Heart left ventricle (tissue), 16 donors: ENCODE data around the gene CBLN1. TPM values are rescaled to one million over a fixed set of nuclear protein-coding genes. Genes with fewer than 3 reads are reported as not detected.

ENCODE experiments used
- ATAC-seq, 4 donors: fragments of 200-7000 bp; cut with Tn5 transposase; one replicate each; pipeline ENCODE4 v1.9.1; 2020 to 2022; ENCODE audit warnings: moderate library complexity in 4 of 4, mild to moderate bottlenecking in 3 of 4, moderate number of reproducible peaks in 1 of 4
- DNase-seq, 5 donors: peaks; one replicate each; pipeline ENCODE4 v3.0.0-alpha.2; 2020
- H3K27ac ChIP-seq, 12 donors: fragments of 200-600 bp; sonication (generic) in 4 of 12; one replicate each; pipeline versions ENCODE4 v1.5.0 to v1.8.0; 2016 to 2022; ENCODE audit warnings: mild to moderate bottlenecking in 2 of 12
- H3K27me3 ChIP-seq, 9 donors: fragments of 200-600 bp; sonication (generic) in 2 of 9; one replicate each; pipeline versions ENCODE4 v1.5.1 to v1.8.0; 2016 to 2022; ENCODE audit warnings: mild to moderate bottlenecking in 3 of 9
- H3K36me3 ChIP-seq, 9 donors: fragments of 200-600 bp; sonication (generic) in 2 of 9; one replicate each; pipeline versions ENCODE4 v1.5.0 to v1.8.0; 2018 to 2022; ENCODE audit warnings: mild to moderate bottlenecking in 2 of 9
- H3K4me1 ChIP-seq, 12 donors: fragments of 200-600 bp; sonication (generic) in 4 of 12; one replicate each; pipeline versions ENCODE4 v1.5.0 to v1.8.0; 2016 to 2022; ENCODE audit warnings: mild to moderate bottlenecking in 3 of 12
- H3K4me3 ChIP-seq, 12 donors: fragments of 200-600 bp; sonication (generic) in 4 of 12; one replicate each; pipeline versions ENCODE4 v1.5.0 to v1.8.0; 2017 to 2022; ENCODE audit warnings: mild to moderate bottlenecking in 9 of 12, moderate library complexity in 4 of 12
- H3K9me3 ChIP-seq, 12 donors: fragments of 200-600 bp; sonication (generic) in 4 of 12; one replicate each; pipeline versions ENCODE4 v1.5.0 to v1.8.0; 2016 to 2022; ENCODE audit warnings: mild to moderate bottlenecking in 1 of 12
- CTCF ChIP-seq, 12 donors: fragments of 200-600 bp; sonication (generic) in 4 of 12; IDR thresholded peaks; one replicate each; pipeline versions ENCODE4 v1.5.0 to v1.8.0; 2018 to 2022; ENCODE audit warnings: antibody characterized with exemption in 12 of 12, mild to moderate bottlenecking in 5 of 12
- POLR2A ChIP-seq, 2 donors: fragments of 450-650 bp; IDR thresholded peaks; one replicate each; pipeline ENCODE4 v1.6.1; 2017; ENCODE audit warnings: antibody characterized with exemption in 2 of 2, mild to moderate bottlenecking in 2 of 2, moderate library complexity in 2 of 2
- WGBS, 4 donors: extraction: QIAGEN DNeasy Blood & Tissue Kit in 2 of 4; methylation state at CpG; one replicate each; pipeline versions ENCODE4 v1.1.5 to v1.1.7; 2013 to 2018; 5-methylcytosine and 5-hydroxymethylcytosine counted together
- intact Hi-C, 10 donors: fragments of 100-400 bp; cut with DNase I; formaldehyde crosslinking; loops; one replicate each; pipeline versions ENCODE4 v1.11.1 to v1.14.2; 2022
- polyA plus RNA-seq, 2 donors: library from polyadenylated mRNA; stranded (reverse); fragments of 200-250 nt; gene quantifications; one replicate each; pipeline ENCODE4 v1.2.3, GENCODE V29; 2013
- total RNA-seq, 9 donors: library from RNA; depleted of rRNA in 2 of 9; stranded (reverse); fragments of >200 nt in 2 of 9; fragmentation: NEBNext Ultra II Directional in 3 of 9; extraction: Animal tissue kit (Norgen Biotek cat#: 25700) in 3 of 9; gene quantifications; one replicate each; pipeline versions ENCODE4 v1.1.0 to v1.2.4, GENCODE V29; 2016 to 2023
- donor health status: ischemic (EF 13 %, LVEDD 7.1; RV severe dilation, severe dysfunction).
- donor health status: healthy with polysubstance abuse.
- donor health status: DM: no; HTN: yes; CAD: no.
- donor health status: DM: no; HTN: no; CAD: no.
- donor health status: ischemic (EF 25% LVEDD 6.9; RV normal size, moderate dysfunction).
- donor health status: ischemic (EF 25% LVEDD 5.7; RV mildly dilated, moderate dysfunction).
- donor health status: healthy.
- donor health status: DM: yes; HTN: yes; CAD: no.
- donor health status: ischemic (EF 35%, LVEDD 5.7; RV mildly dilated, moderate dysfunction).
- donor health status: nonischemic (EF 11% LVEDD 7.7; RV severe dilation, severe dysfunction).
- donor health status: DM: yes; HTN: yes; CAD: no.
- donor health status: PGD.
- donor health status: ischemic (EF 29% LVEDD 5.4; RV normal size, mild dysfunction).
- donor health status: nonischemic (EF 23%, LVEDD 6.1; RV moderate dilation, normal function).

Gene CBLN1
- total and polyA plus RNA-seq, 11 donors, result 0.24 to 4.1 (median 1.5) TPM

GRCh38 chr16:49307176-49307575 is 25.5 kb upstream of the CBLN1 start:
- peaks cover 0 to 2% (median 0%) of the 10 kb centered on the region in 12 donors for H3K4me1 ChIP-seq
- DNase-seq (no peak), ATAC-seq (no peak)
- H3K36me3 ChIP-seq, result no peaks in the 10 kb centered on the region
- TF ChIP-seq POLR2A (IDR thresholded peaks at IDR 0.05) (no peak), CTCF (IDR thresholded peaks at IDR 0.05) (no peak)
- H3K27ac ChIP-seq, result no peak overlapping the region
- no peaks in the 10 kb centered on the region for H3K9me3 ChIP-seq
- intact Hi-C loops, result no loop called here
- 67 to 78% (median 76%) methylated on average over 2 of the region's 2 CpGs for WGBS, 4 donors
- H3K27me3 ChIP-seq, result peaks cover 0 to 14% (median 0%) of the 10 kb centered on the region in 9 donors
- H3K4me3 ChIP-seq, result no peak overlapping the region

- no peak overlapping the region for H3K4me3 ChIP-seq
- H3K9me3 ChIP-seq, result no peaks in the 10 kb centered on the region
- no peak for TF ChIP-seq POLR2A (IDR thresholded peaks at IDR 0.05)
- no peak for TF ChIP-seq CTCF (IDR thresholded peaks at IDR 0.05)
- intact Hi-C loops, result no loop called here
- no peak for DNase-seq
- no peak overlapping the region for H3K27ac ChIP-seq
- H3K36me3 ChIP-seq, result no peaks in the 10 kb centered on the region
- no peak for ATAC-seq
- peaks cover 0 to 21% (median 0%) of the 10 kb centered on the region in 9 donors for H3K27me3 ChIP-seq
- H3K4me1 ChIP-seq, result no peaks in the 10 kb centered on the region
Observed at GRCh38 chr16:49305406-49305805, 23.8 kb upstream of the CBLN1 start.

- no peaks in the 10 kb centered on the region for H3K9me3 ChIP-seq
- WGBS, 4 donors, result 65 to 76% (median 68%) methylated on average over 2 of the region's 2 CpGs
- intact Hi-C loops, result no loop called here
- no peak for DNase-seq
- H3K27ac ChIP-seq, result no peak overlapping the region
- TF ChIP-seq CTCF (IDR thresholded peaks at IDR 0.05), result no peak
- no peak for TF ChIP-seq POLR2A (IDR thresholded peaks at IDR 0.05)
- H3K4me3 ChIP-seq, result no peak overlapping the region
- H3K36me3 ChIP-seq, result no peaks in the 10 kb centered on the region
- no peak for ATAC-seq
- no peaks in the 10 kb centered on the region for H3K4me1 ChIP-seq
- H3K27me3 ChIP-seq, result peaks cover 0 to 35% (median 6%) of the 10 kb centered on the region in 9 donors
Observed at GRCh38 chr16:49292413-49292812, 10.8 kb upstream of the CBLN1 start.

GRCh38 chr16:49287572-49287971 is 5.9 kb upstream of the CBLN1 start:
- TF ChIP-seq POLR2A (IDR thresholded peaks at IDR 0.05), result no peak
- TF ChIP-seq CTCF (IDR thresholded peaks at IDR 0.05), result no peak
- peaks cover 0 to 14% (median 9%) of the 10 kb centered on the region in 12 donors for H3K4me1 ChIP-seq
- no peak overlapping the region for H3K27ac ChIP-seq
- H3K4me3 ChIP-seq, result no peak overlapping the region
- 20 to 51% (median 28%) methylated on average over 3 of the region's 3 CpGs for WGBS, 4 donors
- peaks cover 16 to 78% (median 42%) of the 10 kb centered on the region in 9 donors for H3K27me3 ChIP-seq
- no peak for DNase-seq
- intact Hi-C loops, result loop anchor here in 1 of 10 donors (10.0 kb wide), 1 partner anchor 273 kb away; no protein-coding TSS in a partner anchor
- no peaks in the 10 kb centered on the region for H3K36me3 ChIP-seq
- no peak for ATAC-seq
- H3K9me3 ChIP-seq, result no peaks in the 10 kb centered on the region
